ENCODE results near the gene PAPPA.

PAPPA gene

GRCh38 chr9:116323012-116323411, 169.4 kb downstream of the PAPPA start:
- no peak for DNase-seq

GRCh38 chr9:116323571-116323970, 170.0 kb downstream of the PAPPA start:
- no peak for DNase-seq

- DNase-seq, result no peak
Measured at GRCh38 chr9:116325924-116326323, 172.3 kb downstream of the PAPPA start.

- DNase-seq, result no peak
Measured at GRCh38 chr9:116327701-116328405, 174.3 kb downstream of the PAPPA start.

GRCh38 chr9:116329470-116329869, 175.9 kb downstream of the PAPPA start:
- no peak for DNase-seq

GRCh38 chr9:116331241-116331640, 177.7 kb downstream of the PAPPA start:
- DNase-seq, result no peak

GRCh38 chr9:116332090-116332489, 178.5 kb downstream of the PAPPA start:
- no peak for DNase-seq

- no peak for DNase-seq
Measured at GRCh38 chr9:116333254-116333653, 179.7 kb downstream of the PAPPA start.

- no peak for DNase-seq
Measured at GRCh38 chr9:116334546-116335150, 181.1 kb downstream of the PAPPA start.

- DNase-seq, result no peak
Measured at GRCh38 chr9:116335392-116335791, 181.8 kb downstream of the PAPPA start.

- DNase-seq, result no peak
Measured at GRCh38 chr9:116336133-116336862, 182.7 kb downstream of the PAPPA start.

GRCh38 chr9:116337015-116337414, 183.4 kb downstream of the PAPPA start:
- no peak for DNase-seq

- DNase-seq, result no peak
Measured at GRCh38 chr9:116340270-116340669, 186.7 kb downstream of the PAPPA start.

- no peak for DNase-seq
Measured at GRCh38 chr9:116342061-116342460, 188.5 kb downstream of the PAPPA start.

- DNase-seq, result no peak
Measured at GRCh38 chr9:116342941-116343340, 189.3 kb downstream of the PAPPA start.

GRCh38 chr9:116344416-116344815, 190.8 kb downstream of the PAPPA start:
- no peak for DNase-seq

- no peak for DNase-seq
Measured at GRCh38 chr9:116345393-116345792, 191.8 kb downstream of the PAPPA start.

- no peak for DNase-seq
Measured at GRCh38 chr9:116345817-116346216, 192.2 kb downstream of the PAPPA start.

GRCh38 chr9:116349684-116350083, 196.1 kb downstream of the PAPPA start:
- no peak for DNase-seq

- no peak for DNase-seq
Measured at GRCh38 chr9:116350213-116350612, 196.6 kb downstream of the PAPPA start.

- no peak for DNase-seq
Measured at GRCh38 chr9:116352958-116353357, 199.4 kb downstream of the PAPPA start.

- no peak for DNase-seq
Measured at GRCh38 chr9:116355153-116355921, 201.7 kb downstream of the PAPPA start.

- no peak for DNase-seq
Measured at GRCh38 chr9:116358251-116358650, 204.7 kb downstream of the PAPPA start.
